Karpas-422 (cell line): ENCODE measurements around the gene AFAP1L2. TPM values are rescaled to one million over a fixed set of nuclear protein-coding genes. Genes with fewer than 3 reads are reported as not detected.

Experiments used
- DNase-seq: peaks from one replicate; pipeline ENCODE4 v3.0.0-alpha.2; 2015
- H2AFZ ChIP-seq: fragments of 200-600 bp; sonication (generic); 2 replicates; pipeline ENCODE4 v1.6.1; 2014; ENCODE audit warnings: antibody characterized with exemption, low read length, mixed read lengths
- H3K27ac ChIP-seq: fragments of 200-600 bp; sonication (generic); 2 replicates; pipeline ENCODE4 v1.5.1; 2014; ENCODE audit warnings: mild to moderate bottlenecking, low read length, moderate library complexity
- H3K27me3 ChIP-seq: fragments of 200-600 bp; sonication (generic); 2 replicates; pipeline ENCODE4 v1.6.1; 2014; ENCODE audit warnings: low read length, mixed read lengths
- H3K36me3 ChIP-seq: fragments of 200-600 bp; sonication (generic); 2 replicates; pipeline ENCODE4 v1.6.1; 2014; ENCODE audit warnings: low read length, mixed read lengths; ENCODE audit not compliant: insufficient read depth
- H3K4me1 ChIP-seq: fragments of 200-600 bp; sonication (generic); 2 replicates; pipeline ENCODE4 v1.6.1; 2014; ENCODE audit warnings: mild to moderate bottlenecking, low read length, mixed read lengths
- H3K4me2 ChIP-seq: fragments of 200-600 bp; sonication (generic); 2 replicates; pipeline ENCODE4 v1.6.1; 2014; ENCODE audit warnings: low read length, low read depth, mild to moderate bottlenecking; ENCODE audit not compliant: poor library complexity, severe bottlenecking
- H3K4me3 ChIP-seq: fragments of 200-600 bp; sonication (generic); 2 replicates; pipeline ENCODE4 v1.5.1; 2014; ENCODE audit warnings: mild to moderate bottlenecking, antibody characterized with exemption, low read length, mixed read lengths
- H3K79me2 ChIP-seq: fragments of 200-600 bp; sonication (generic); 2 replicates; pipeline ENCODE4 v1.6.1; 2014; ENCODE audit warnings: mild to moderate bottlenecking, low read length, mixed read lengths
- H3K9ac ChIP-seq: fragments of 200-600 bp; sonication (generic); 2 replicates; pipeline ENCODE4 v1.6.0; 2014; ENCODE audit warnings: low read length
- H3K9me2 ChIP-seq: fragments of 200-600 bp; sonication (generic), shearing (Covaris generic); replicated peaks from 2 replicates; pipeline ENCODE4 v1.6.0; 2014; ENCODE audit warnings: mild to moderate bottlenecking, low read length, moderate library complexity; ENCODE audit not compliant: insufficient read depth
- H3K9me3 ChIP-seq: fragments of 300-700, 200-600 bp; sonication (generic); 2 replicates; pipeline ENCODE4 v1.6.1; 2014; ENCODE audit warnings: low read length, mixed read lengths
- H4K20me1 ChIP-seq: fragments of 200-600 bp; sonication (generic); 2 replicates; pipeline ENCODE4 v1.6.1; 2014; ENCODE audit warnings: mild to moderate bottlenecking, antibody characterized with exemption, low read length, low read depth; ENCODE audit not compliant: insufficient read depth
- total RNA-seq: library from RNA; depleted of rRNA; stranded (reverse); fragments of >200 nt; shearing (Covaris generic); gene quantifications from 2 replicates; pipeline ENCODE4 v1.2.3, GENCODE V29; 2014; ENCODE audit warnings: low replicate concordance

Gene AFAP1L2
- total RNA-seq, 1 experiment from 2014 or later, result 2.0 TPM

DNA sequence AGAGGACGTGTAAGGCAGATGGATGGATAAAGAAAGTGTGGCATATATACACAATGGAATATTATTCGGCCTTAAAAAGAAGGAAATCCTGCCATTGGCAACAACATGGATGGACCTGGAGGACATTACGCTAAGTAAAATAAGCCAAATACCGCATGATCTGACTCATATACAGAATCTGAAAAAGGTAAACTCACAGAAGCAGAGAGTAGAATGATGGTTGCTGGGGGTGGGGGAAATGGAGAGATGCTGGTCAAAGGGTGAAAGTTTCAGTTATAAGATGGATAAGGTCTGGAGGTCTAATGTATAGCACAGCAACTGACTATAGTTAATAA is 36.3 kb downstream of the AFAP1L2 start:
- Histone ChIP-seq H3K4me1 (no peaks in the 10 kb centered on the region), H3K36me3 (no peaks in the 10 kb centered on the region), H3K27me3 (no peaks in the 10 kb centered on the region), H2AFZ (no peak overlapping the region), H3K27ac (no peak overlapping the region), H3K9ac (no peak overlapping the region), H3K79me2 (no peaks in the 10 kb centered on the region), H4K20me1 (no peaks in the 10 kb centered on the region), H3K9me2 (no peaks in the 10 kb centered on the region), H3K4me2 (no peak overlapping the region), H3K4me3 (no peak overlapping the region), H3K9me3 (no peaks in the 10 kb centered on the region)
- no peak for DNase-seq

DNA sequence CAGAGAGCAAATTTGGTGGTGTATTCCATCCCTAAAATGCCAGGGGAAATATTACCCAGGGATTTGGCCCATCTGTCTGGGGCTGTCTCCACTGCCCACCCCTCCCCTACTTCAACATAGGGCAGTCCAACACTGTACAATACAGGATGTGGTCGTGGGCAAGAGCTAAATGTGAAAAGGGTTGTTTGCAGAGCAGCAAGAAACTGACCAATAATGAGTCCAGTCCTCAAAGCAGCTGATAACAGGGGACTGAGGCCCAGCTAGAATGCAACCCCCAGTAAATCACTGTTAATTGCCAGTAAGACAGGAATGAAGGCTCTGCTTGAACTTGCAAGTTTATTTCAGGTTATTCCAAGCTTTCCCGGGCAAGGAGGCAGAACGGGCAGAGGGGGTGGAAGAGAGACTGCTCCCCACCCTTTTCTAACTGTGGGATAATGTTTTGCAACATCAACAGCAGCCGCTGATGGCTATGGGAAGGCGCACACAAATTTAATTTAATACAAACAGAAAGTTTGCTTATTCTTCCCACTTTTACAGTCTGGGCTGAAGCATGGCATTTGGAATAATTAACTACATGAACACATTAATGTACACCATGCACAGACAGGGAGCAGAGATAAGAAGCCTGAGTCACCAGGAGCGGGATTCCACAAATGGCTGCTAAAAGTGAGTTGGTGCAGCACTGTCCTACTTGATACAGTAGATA is 36.8 kb downstream of the AFAP1L2 start:
- DNase-seq, result no peak
- H3K79me2 ChIP-seq, result no peaks in the 10 kb centered on the region
- H2AFZ ChIP-seq, result no peak overlapping the region
- no peak overlapping the region for H3K4me2 ChIP-seq
- no peak overlapping the region for H3K27ac ChIP-seq
- no peaks in the 10 kb centered on the region for H3K9me3 ChIP-seq
- no peaks in the 10 kb centered on the region for H3K4me1 ChIP-seq
- no peaks in the 10 kb centered on the region for H4K20me1 ChIP-seq
- H3K27me3 ChIP-seq, result no peaks in the 10 kb centered on the region
- no peaks in the 10 kb centered on the region for H3K9me2 ChIP-seq
- H3K9ac ChIP-seq, result no peak overlapping the region
- H3K4me3 ChIP-seq, result no peak overlapping the region
- H3K36me3 ChIP-seq, result no peaks in the 10 kb centered on the region

DNA sequence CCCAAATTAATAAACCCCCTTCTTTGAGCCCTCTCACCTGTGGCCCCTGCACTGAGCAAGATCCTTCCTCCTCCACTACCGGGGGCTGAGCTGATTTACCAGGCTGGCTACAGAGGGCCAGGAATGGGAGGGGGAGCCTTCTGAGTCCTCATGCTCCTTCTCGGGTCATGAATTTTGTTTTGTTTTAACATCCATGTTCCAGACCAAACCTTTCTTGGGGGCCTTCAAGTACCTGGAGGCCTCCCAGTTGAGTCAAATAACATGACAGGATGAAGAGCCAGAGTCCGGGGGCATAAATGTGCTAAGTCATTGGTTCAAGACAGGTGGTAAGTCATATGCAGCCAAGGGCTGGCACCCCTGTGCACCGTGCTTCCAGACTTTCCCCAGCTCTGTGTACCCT is 39.6 kb downstream of the AFAP1L2 start:
- H3K4me2 ChIP-seq, result no peak overlapping the region
- no peak for DNase-seq
- no peaks in the 10 kb centered on the region for H3K36me3 ChIP-seq
- no peak overlapping the region for H2AFZ ChIP-seq
- H3K4me3 ChIP-seq, result no peak overlapping the region
- no peaks in the 10 kb centered on the region for H4K20me1 ChIP-seq
- no peaks in the 10 kb centered on the region for H3K9me2 ChIP-seq
- H3K4me1 ChIP-seq, result no peaks in the 10 kb centered on the region
- no peak overlapping the region for H3K27ac ChIP-seq
- no peaks in the 10 kb centered on the region for H3K79me2 ChIP-seq
- 0 out of 2 replicates have a peak, but pooled peaks cover 2% of the 10 kb centered on the region for H3K27me3 ChIP-seq
- H3K9me3 ChIP-seq, result no peaks in the 10 kb centered on the region
- H3K9ac ChIP-seq, result no peak overlapping the region

DNA sequence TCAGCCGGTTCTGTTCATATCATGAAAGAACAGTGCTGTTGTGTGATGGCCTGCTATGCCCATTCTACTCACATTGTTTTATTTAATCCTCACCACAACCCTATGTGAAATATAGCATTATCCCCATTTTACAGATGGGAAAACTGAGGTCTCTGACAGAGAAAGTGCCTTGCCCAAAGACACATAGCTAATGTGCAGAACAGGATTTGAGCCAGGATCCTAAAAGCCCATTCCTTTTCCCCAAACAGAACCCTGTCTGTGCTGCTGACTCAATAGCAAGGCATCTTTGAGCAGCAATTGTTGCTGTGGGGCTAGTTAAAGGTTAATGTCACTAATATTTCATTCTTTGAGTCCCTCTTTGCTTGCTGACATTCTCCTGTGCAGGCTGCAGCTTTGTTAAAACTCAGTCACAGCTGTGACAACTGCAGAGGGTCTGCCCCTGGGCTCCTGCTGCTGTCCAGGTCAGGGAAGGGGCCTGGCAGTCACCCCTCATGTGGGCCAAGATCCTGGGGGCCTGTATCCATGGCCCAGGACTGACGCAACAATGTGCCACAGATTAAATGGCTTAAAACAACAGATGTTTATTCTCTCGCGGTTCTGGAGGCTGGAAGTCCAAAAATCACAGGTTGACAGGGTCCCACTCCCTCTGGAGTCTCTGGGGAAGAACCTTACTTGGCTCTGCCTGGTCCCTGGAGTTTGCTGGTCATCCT is 40.4 kb downstream of the AFAP1L2 start:
- no peak for DNase-seq
- Histone ChIP-seq H3K4me1 (no peaks in the 10 kb centered on the region), H3K4me2 (no peak overlapping the region), H3K9me2 (no peaks in the 10 kb centered on the region), H3K27me3 (0 out of 2 replicates have a peak, but pooled peaks cover 2% of the 10 kb centered on the region), H3K27ac (no peak overlapping the region), H3K4me3 (no peak overlapping the region), H3K79me2 (no peaks in the 10 kb centered on the region), H3K9me3 (no peaks in the 10 kb centered on the region), H4K20me1 (no peaks in the 10 kb centered on the region), H3K9ac (no peak overlapping the region), H3K36me3 (no peaks in the 10 kb centered on the region), H2AFZ (no peak overlapping the region)

DNA sequence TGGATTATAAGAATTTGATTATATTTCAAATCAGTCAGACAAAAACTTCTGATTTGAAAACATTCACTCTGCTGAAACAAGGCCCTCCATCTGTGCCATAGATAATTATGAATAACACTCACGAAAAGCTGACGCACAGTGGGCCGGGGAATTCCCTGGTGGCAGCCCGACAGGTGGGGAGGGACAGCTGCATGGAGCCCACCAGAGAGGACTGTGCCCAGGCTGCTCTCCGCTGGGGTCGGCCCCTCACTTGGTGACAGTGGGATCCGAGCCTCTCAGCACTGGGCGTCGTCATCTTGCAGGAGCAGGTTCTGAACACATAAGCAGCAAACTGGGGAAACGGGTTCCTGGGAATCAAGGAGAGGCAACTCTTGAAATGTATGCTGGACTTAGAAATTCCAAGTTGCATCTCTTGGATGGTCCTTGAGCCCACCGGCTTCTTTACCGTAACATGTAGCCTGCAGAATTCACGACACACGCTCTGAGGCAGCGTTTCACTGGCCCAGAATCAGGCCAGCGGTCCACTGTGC is 41.4 kb downstream of the AFAP1L2 start:
- Histone ChIP-seq H4K20me1 (no peaks in the 10 kb centered on the region), H2AFZ (no peak overlapping the region), H3K4me1 (no peaks in the 10 kb centered on the region), H3K4me2 (no peak overlapping the region), H3K9ac (no peak overlapping the region), H3K79me2 (no peaks in the 10 kb centered on the region), H3K36me3 (no peaks in the 10 kb centered on the region), H3K9me3 (no peaks in the 10 kb centered on the region), H3K27ac (no peak overlapping the region), H3K9me2 (no peaks in the 10 kb centered on the region), H3K4me3 (no peak overlapping the region), H3K27me3 (0 out of 2 replicates have a peak, but pooled peaks cover 2% of the 10 kb centered on the region)
- no peak for DNase-seq

DNA sequence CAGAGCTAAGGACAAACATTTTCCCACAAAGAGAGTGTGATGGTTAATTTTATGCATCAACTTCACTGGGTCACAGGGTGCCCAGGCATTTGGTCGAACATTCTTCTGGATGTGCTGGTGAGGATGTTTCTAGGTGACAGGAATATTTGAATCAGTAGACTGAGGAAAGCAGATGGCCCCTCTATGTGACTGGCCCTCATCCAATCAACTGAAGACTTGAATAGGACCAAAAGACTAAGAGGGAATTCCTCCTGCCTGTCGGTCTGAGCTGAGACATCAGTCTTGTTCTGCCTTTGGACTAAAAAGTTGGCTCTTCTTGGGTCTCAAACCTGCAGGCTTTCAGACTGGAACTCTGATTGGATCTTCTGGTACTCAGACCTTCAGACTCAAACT is 44.4 kb downstream of the AFAP1L2 start:
- no peak overlapping the region for H3K4me2 ChIP-seq
- H3K4me3 ChIP-seq, result no peak overlapping the region
- H3K27me3 ChIP-seq, result 0 out of 2 replicates have a peak, but pooled peaks cover 2% of the 10 kb centered on the region
- no peak overlapping the region for H2AFZ ChIP-seq
- no peak overlapping the region for H3K9ac ChIP-seq
- no peaks in the 10 kb centered on the region for H4K20me1 ChIP-seq
- H3K9me3 ChIP-seq, result no peaks in the 10 kb centered on the region
- H3K36me3 ChIP-seq, result no peaks in the 10 kb centered on the region
- H3K4me1 ChIP-seq, result no peaks in the 10 kb centered on the region
- H3K79me2 ChIP-seq, result no peaks in the 10 kb centered on the region
- H3K27ac ChIP-seq, result no peak overlapping the region
- no peak for DNase-seq
- H3K9me2 ChIP-seq, result no peaks in the 10 kb centered on the region

DNA sequence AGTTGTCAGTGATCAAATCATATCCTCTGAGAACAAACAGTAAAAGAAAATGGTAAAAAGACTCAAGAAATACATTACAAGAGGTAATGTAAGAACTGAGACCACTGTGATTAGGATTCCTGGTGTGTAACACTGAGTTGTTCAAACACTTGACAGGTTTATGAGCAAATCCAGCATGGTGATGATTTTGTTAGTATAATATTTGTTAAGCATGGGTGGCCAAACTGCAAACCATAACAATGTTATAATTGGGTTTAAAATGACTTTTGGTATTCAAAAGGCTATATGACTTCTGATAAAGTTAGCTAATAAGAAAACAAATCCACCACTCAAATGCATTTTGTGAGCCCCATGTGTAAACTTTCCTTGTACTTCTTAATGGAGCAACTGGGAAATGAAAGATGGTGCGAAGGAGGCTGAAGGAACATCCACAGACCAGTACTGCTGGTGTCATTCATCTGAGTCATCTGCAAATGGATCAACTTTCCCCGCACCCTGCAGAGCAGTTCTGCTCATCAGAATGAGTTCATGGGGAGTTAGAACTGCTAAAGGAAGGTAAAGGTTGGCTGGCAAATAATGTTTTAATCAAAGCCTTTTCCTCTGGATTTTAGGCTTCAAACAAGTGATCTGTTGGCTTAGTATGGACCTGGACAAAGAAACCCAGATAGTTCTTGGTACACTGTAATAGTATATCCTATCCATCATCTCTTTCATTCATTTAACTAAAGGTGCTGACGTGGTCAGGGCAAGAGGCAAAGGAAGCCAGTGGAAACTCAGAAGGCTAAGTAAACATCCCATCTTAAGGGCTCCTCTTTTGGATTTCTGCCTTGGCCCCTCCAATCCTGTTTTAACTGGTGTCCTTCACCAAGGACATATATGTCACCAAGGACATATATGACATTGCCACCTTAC is 45.0 kb downstream of the AFAP1L2 start:
- no peak overlapping the region for H3K27ac ChIP-seq
- H3K4me3 ChIP-seq, result no peak overlapping the region
- no peak for DNase-seq

More for the DNA sequence above, 45.0 kb downstream of the AFAP1L2 start:
- no peak overlapping the region for H3K9ac ChIP-seq
- no peaks in the 10 kb centered on the region for H4K20me1 ChIP-seq
- H3K4me2 ChIP-seq, result no peak overlapping the region
- no peak overlapping the region for H2AFZ ChIP-seq
- no peaks in the 10 kb centered on the region for H3K36me3 ChIP-seq
- H3K79me2 ChIP-seq, result no peaks in the 10 kb centered on the region
- H3K4me1 ChIP-seq, result no peaks in the 10 kb centered on the region
- 0 out of 2 replicates have a peak, but pooled peaks cover 2% of the 10 kb centered on the region for H3K27me3 ChIP-seq
- H3K9me2 ChIP-seq, result no peaks in the 10 kb centered on the region
- H3K9me3 ChIP-seq, result no peaks in the 10 kb centered on the region
